OCI-LY3 (cell line): ENCODE results near the gene DYNLT3.

Experiments used
- CTCF ChIP-seq: fragments of 200-600, 300-600 bp; sonication (generic); IDR thresholded peaks from 2 replicates; pipeline ENCODE4 v1.5.1; 2014; ENCODE audit warnings: antibody characterized with exemption, low read length, low read depth
- EZH2phosphoT487 ChIP-seq: fragments of 200-600 bp; shearing (Covaris generic); IDR thresholded peaks from 2 replicates; pipeline ENCODE4 v1.6.1; 2018; ENCODE audit warnings: antibody characterized with exemption, mixed run types, low read depth

GRCh38 chrX:37840931-37841330 is 6.4 kb downstream of the DYNLT3 start:
- no peak for TF ChIP-seq CTCF
- no peak for TF ChIP-seq EZH2phosphoT487
